GM21367 (cell line): ENCODE measurements around the gene DAZ3.
"Not testable (repeated sequence)": the region's sequence is repeated elsewhere in the genome, so short reads cannot be mapped to it uniquely, and the experiment has no call there.

Experiments used
- ATAC-seq: cut with Tn5 transposase; IDR thresholded peaks from one replicate; pipeline ENCODE4 v1.9.1; 2021; ENCODE audit not compliant: unreplicated experiment

DAZ3 gene

GRCh38 chrY:24813293-24813692 lies at the start of gene DAZ3:
TSS of gene DAZ3 (minus strand) at chrY:24813393. CDS start at chrY:24813185, 208 bp downstream.
- ATAC-seq, result not testable (repeated sequence)

- ATAC-seq, result not testable (repeated sequence)
These were observed 20.4 kb upstream of the DAZ3 start, which contains the start of gene DAZ4 for GRCh38 chrY:24833619-24834018. TSS of gene DAZ4 (plus strand) at chrY:24833919. CDS start at chrY:24834127, 208 bp downstream.

- not testable (repeated sequence) for ATAC-seq
These were observed 11.9 kb upstream of the DAZ3 start for GRCh38 chrY:24825069-24825468.

- not testable (repeated sequence) for ATAC-seq
These were observed 11.1 kb upstream of the DAZ3 start for GRCh38 chrY:24824184-24824879.

- not testable (repeated sequence) for ATAC-seq
These were observed 8.6 kb upstream of the DAZ3 start for GRCh38 chrY:24821836-24822235.
